ENCODE data around the gene PAPPA.

Gene PAPPA

GRCh38 chr9:116430849-116431248 is 277.3 kb downstream of the PAPPA start:
- DNase-seq = no peak

- no peak for DNase-seq
These were observed 278.5 kb downstream of the PAPPA start for GRCh38 chr9:116432051-116432450.

- no peak for DNase-seq
These were observed 280.7 kb downstream of the PAPPA start for GRCh38 chr9:116434314-116434713.

- DNase-seq = no peak
These were observed 282.1 kb downstream of the PAPPA start for GRCh38 chr9:116435706-116436105.

- no peak for DNase-seq
These were observed 282.5 kb downstream of the PAPPA start for GRCh38 chr9:116436121-116436520.

- no peak for DNase-seq
These were observed 284.1 kb downstream of the PAPPA start for GRCh38 chr9:116437411-116438370.

GRCh38 chr9:116442528-116442927 is 288.9 kb downstream of the PAPPA start:
- no peak for DNase-seq

GRCh38 chr9:116447934-116448333 is 294.3 kb downstream of the PAPPA start:
- no peak for DNase-seq

- DNase-seq = no peak
These were observed 294.8 kb downstream of the PAPPA start for GRCh38 chr9:116448431-116448830.

GRCh38 chr9:116449949-116450348 is 296.4 kb downstream of the PAPPA start:
- DNase-seq = no peak

- no peak for DNase-seq
These were observed 297.0 kb downstream of the PAPPA start for GRCh38 chr9:116450378-116451139.

GRCh38 chr9:116451500-116452115 is 298.0 kb downstream of the PAPPA start:
- DNase-seq = no peak
